Neural progenitor cell (in vitro differentiated cells): ENCODE data around the gene PABPC4L.

ENCODE experiments used
- EZH2 ChIP-seq: fragments of 200-600 bp; sonication (generic); IDR thresholded peaks from 2 replicates; pipeline ENCODE4 v1.6.1; 2017; ENCODE audit warnings: antibody characterized with exemption, mild to moderate bottlenecking, moderate library complexity
- EZH2phosphoT487 ChIP-seq: fragments of 200-600 bp; sonication (generic); IDR thresholded peaks from 2 replicates; pipeline ENCODE4 v1.6.1; 2017; ENCODE audit warnings: antibody characterized with exemption
- TF ChIP-seq, protein P1 (sequence below): fragments of 200-600 bp; sonication (generic); IDR thresholded peaks from 2 replicates; pipeline ENCODE4 v1.5.1; 2017; ENCODE audit warnings: antibody characterized with exemption, mild to moderate bottlenecking

DNA sequence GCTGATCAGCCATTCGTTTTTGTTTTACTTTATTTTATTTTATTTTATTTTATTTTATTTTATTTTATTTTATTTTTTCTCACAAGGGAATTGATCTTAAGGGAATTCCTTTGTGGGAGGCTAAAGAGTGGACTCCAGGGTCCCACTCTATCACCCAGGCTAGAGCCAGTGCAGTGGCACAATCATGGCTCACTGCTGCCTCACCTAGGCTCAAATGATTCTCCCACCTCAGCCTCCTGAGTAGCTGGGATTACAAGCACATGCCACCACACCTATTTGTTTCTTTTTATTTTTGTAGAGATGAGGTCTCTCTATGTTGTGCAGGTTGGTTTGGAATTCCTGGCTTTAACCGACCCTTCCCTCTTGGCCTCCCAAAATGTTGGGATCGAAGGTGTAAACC lies 17.5 kb upstream of the PABPC4L start:
- TF ChIP-seq, protein P1, sequence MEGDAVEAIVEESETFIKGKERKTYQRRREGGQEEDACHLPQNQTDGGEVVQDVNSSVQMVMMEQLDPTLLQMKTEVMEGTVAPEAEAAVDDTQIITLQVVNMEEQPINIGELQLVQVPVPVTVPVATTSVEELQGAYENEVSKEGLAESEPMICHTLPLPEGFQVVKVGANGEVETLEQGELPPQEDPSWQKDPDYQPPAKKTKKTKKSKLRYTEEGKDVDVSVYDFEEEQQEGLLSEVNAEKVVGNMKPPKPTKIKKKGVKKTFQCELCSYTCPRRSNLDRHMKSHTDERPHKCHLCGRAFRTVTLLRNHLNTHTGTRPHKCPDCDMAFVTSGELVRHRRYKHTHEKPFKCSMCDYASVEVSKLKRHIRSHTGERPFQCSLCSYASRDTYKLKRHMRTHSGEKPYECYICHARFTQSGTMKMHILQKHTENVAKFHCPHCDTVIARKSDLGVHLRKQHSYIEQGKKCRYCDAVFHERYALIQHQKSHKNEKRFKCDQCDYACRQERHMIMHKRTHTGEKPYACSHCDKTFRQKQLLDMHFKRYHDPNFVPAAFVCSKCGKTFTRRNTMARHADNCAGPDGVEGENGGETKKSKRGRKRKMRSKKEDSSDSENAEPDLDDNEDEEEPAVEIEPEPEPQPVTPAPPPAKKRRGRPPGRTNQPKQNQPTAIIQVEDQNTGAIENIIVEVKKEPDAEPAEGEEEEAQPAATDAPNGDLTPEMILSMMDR = peak; percentile 23
- TF ChIP-seq EZH2 = no peak
- TF ChIP-seq EZH2phosphoT487 = no peak
